H1 (cell line): ENCODE data around the gene LRRTM2. TPM values are rescaled to one million over a fixed set of nuclear protein-coding genes. Genes with fewer than 3 reads are reported as not detected.

ENCODE experiments used
- CTCF ChIA-PET: fragments of 300-600 bp; sonication (Branson Sonifier 250); formaldehyde crosslinking; loops from one replicate; lab custom pipeline; 2021; ENCODE audit not compliant: partially characterized antibody; lab: Charles Lee
- POLR2A ChIA-PET: fragments of 300-600 bp; sonication (Branson Sonifier 250); formaldehyde crosslinking; loops from one replicate; lab custom pipeline; 2021; ENCODE audit warnings: inconsistent platforms; ENCODE audit not compliant: partially characterized antibody; lab: Charles Lee
- DNase-seq, 2 experiments: peaks; one replicate each; pipeline versions ENCODE4 v3.0.0 to v3.0.0-alpha.2; 2010 to 2022; ENCODE audit warnings: low spot score in 2 of 2, low read depth in 1 of 2, mixed read lengths in 1 of 2
- FAIRE-seq: peaks from 2 replicates; lab custom pipeline; 2011; peaks lifted over from hg19 to GRCh38; lab: Jason Lieb, UNC
- H2AFZ ChIP-seq: 2 replicates; pipeline ENCODE4 v1.8.1; 2012; ENCODE audit warnings: low read length, inconsistent platforms
- H2AK5ac ChIP-seq: 2 replicates; pipeline ENCODE4 v1.6.1; 2013; ENCODE audit warnings: low read depth, low read length
- H2BK120ac ChIP-seq: replicated peaks from 2 replicates; pipeline ENCODE3; 2013; ENCODE audit warnings: low read depth, low read length, inconsistent platforms
- H2BK12ac ChIP-seq: 2 replicates; pipeline ENCODE4 v1.6.1; 2013; ENCODE audit warnings: low read depth, low read length
- H2BK15ac ChIP-seq: 2 replicates; pipeline ENCODE4 v1.6.1; 2013; ENCODE audit warnings: low read length
- H2BK20ac ChIP-seq: 2 replicates; pipeline ENCODE4 v1.6.1; 2013; ENCODE audit warnings: low read length
- H2BK5ac ChIP-seq: 2 replicates; pipeline ENCODE4 v1.6.1; 2013; ENCODE audit warnings: low read depth, low read length
- H3K14ac ChIP-seq: 2 replicates; pipeline ENCODE4 v1.6.1; 2013; ENCODE audit warnings: inconsistent platforms; ENCODE audit not compliant: insufficient read length
- H3K18ac ChIP-seq: 2 replicates; pipeline ENCODE4 v1.6.1; 2013; ENCODE audit warnings: low read length; ENCODE audit errors: extremely low read depth
- H3K23ac ChIP-seq: 2 replicates; pipeline ENCODE4 v1.6.1; 2013; ENCODE audit warnings: inconsistent platforms; ENCODE audit not compliant: insufficient read length
- H3K23me2 ChIP-seq: 2 replicates; pipeline ENCODE4 v1.6.1; 2013; ENCODE audit warnings: low read depth, low read length
- H3K27ac ChIP-seq: 2 replicates; pipeline ENCODE4 v1.6.1; 2011; ENCODE audit warnings: low read depth, low read length, inconsistent platforms
- H3K27me3 ChIP-seq, 4 experiments: replicated peaks in 1 of 4; 1 replicate in 1 of 4; 2 replicates in 3 of 4; pipeline versions ENCODE4 v1.6.1 to v1.8.1; 2011 to 2013; ENCODE audit warnings: low read length in 3 of 4, mild to moderate bottlenecking in 3 of 4, inconsistent platforms in 2 of 4, mixed read lengths in 2 of 4, moderate library complexity in 1 of 4; ENCODE audit not compliant: control insufficient read depth in 3 of 4, insufficient read depth in 3 of 4; ENCODE audit errors: extremely low read depth in 1 of 4
- H3K36me3 ChIP-seq, 4 experiments: 2 replicates each; pipeline versions ENCODE4 v1.6.1 to v1.8.1; 2011 to 2013; ENCODE audit warnings: mild to moderate bottlenecking in 4 of 4, low read length in 3 of 4, moderate library complexity in 2 of 4, control low read depth in 1 of 4, inconsistent platforms in 1 of 4; ENCODE audit not compliant: insufficient read depth in 4 of 4, control insufficient read depth in 2 of 4
- H3K4ac ChIP-seq: replicated peaks from 2 replicates; pipeline ENCODE3; 2013; ENCODE audit warnings: low read length, low read depth, mixed read lengths, inconsistent platforms; ENCODE audit not compliant: insufficient read length
- H3K4me1 ChIP-seq, 4 experiments: replicated peaks in 1 of 4; 1 replicate in 1 of 4; 2 replicates in 3 of 4; pipeline versions ENCODE4 v1.6.1 to v1.8.1; 2011 to 2013; ENCODE audit warnings: low read length in 3 of 4, inconsistent platforms in 2 of 4, mixed read lengths in 1 of 4; ENCODE audit not compliant: insufficient read depth in 4 of 4, control insufficient read depth in 3 of 4
- H3K4me2 ChIP-seq, 2 experiments: 2 replicates each; pipeline versions ENCODE4 v1.6.1 to v1.8.1; 2011 to 2013; ENCODE audit warnings: low read depth in 2 of 2, low read length in 2 of 2, control low read depth in 1 of 2, inconsistent platforms in 1 of 2, mild to moderate bottlenecking in 1 of 2; ENCODE audit not compliant: insufficient read depth in 1 of 2
- H3K4me3 ChIP-seq, 4 experiments: fragments of 200-600, 300-600 bp in 1 of 4; sonication (generic), shearing (Covaris generic), sonication (Bioruptor Twin) in 1 of 4; 2 replicates each; pipeline versions ENCODE4 v1.5.1 to v1.8.1; 2011 to 2016; ENCODE audit warnings: low read length in 4 of 4, low read depth in 3 of 4, control low read depth in 2 of 4, inconsistent platforms in 2 of 4, mild to moderate bottlenecking in 2 of 4, mixed read lengths in 1 of 4, moderate library complexity in 1 of 4; ENCODE audit not compliant: insufficient read depth in 2 of 4; ENCODE audit errors: extremely low read depth in 1 of 4
- H3K56ac ChIP-seq: replicated peaks from 2 replicates; pipeline ENCODE3; 2013; ENCODE audit warnings: low read depth, mild to moderate bottlenecking, mixed read lengths, low read length, inconsistent platforms; ENCODE audit not compliant: insufficient read length
- H3K79me1 ChIP-seq: 2 replicates; pipeline ENCODE4 v1.6.1; 2013; ENCODE audit warnings: low read depth, low read length, control low read depth
- H3K79me2 ChIP-seq, 2 experiments: 2 replicates each; pipeline versions ENCODE4 v1.6.1 to v1.8.1; 2012 to 2013; ENCODE audit warnings: low read length in 2 of 2, mild to moderate bottlenecking in 2 of 2, inconsistent platforms in 1 of 2; ENCODE audit not compliant: insufficient read depth in 2 of 2, control insufficient read depth in 1 of 2
- H3K9ac ChIP-seq, 4 experiments: replicated peaks in 1 of 4; 1 replicate in 1 of 4; 2 replicates in 3 of 4; pipeline versions ENCODE4 v1.6.1 to v1.8.1; 2011 to 2013; ENCODE audit warnings: low read depth in 3 of 4, low read length in 3 of 4, control low read depth in 2 of 4, mild to moderate bottlenecking in 2 of 4, moderate library complexity in 2 of 4, inconsistent platforms in 1 of 4; ENCODE audit errors: extremely low read depth in 1 of 4
- H3K9me3 ChIP-seq, 2 experiments: 2 replicates each; pipeline versions ENCODE4 v1.6.1 to v1.8.1; 2012 to 2013; ENCODE audit warnings: mild to moderate bottlenecking in 2 of 2, moderate library complexity in 2 of 2, control low read depth in 1 of 2, inconsistent platforms in 1 of 2, low read depth in 1 of 2, low read length in 1 of 2, mixed read lengths in 1 of 2; ENCODE audit not compliant: insufficient read depth in 2 of 2
- H4K20me1 ChIP-seq, 2 experiments: replicated peaks in 1 of 2; 2 replicates each; pipeline versions ENCODE3 to v1.8.1; 2011 to 2013; ENCODE audit warnings: inconsistent platforms in 2 of 2, low read length in 2 of 2, mild to moderate bottlenecking in 1 of 2; ENCODE audit not compliant: insufficient read depth in 2 of 2, control insufficient read depth in 1 of 2
- H4K5ac ChIP-seq: 2 replicates; pipeline ENCODE4 v1.6.1; 2013; ENCODE audit warnings: low read length, low read depth, mixed read lengths, inconsistent platforms; ENCODE audit not compliant: insufficient read length
- H4K8ac ChIP-seq: 2 replicates; pipeline ENCODE4 v1.8.0; 2013; ENCODE audit warnings: mild to moderate bottlenecking, moderate library complexity, low read length, inconsistent platforms; ENCODE audit not compliant: insufficient read depth; ENCODE audit errors: extremely low read depth
- H4K91ac ChIP-seq: replicated peaks from 2 replicates; pipeline ENCODE3; 2013; ENCODE audit warnings: low read length, mixed read lengths, inconsistent platforms; ENCODE audit not compliant: insufficient read length
- ASH2L ChIP-seq: fragments of 200-600, 300-600 bp; sonication (generic); IDR thresholded peaks from one replicate; pipeline ENCODE4 v1.7.1; 2017; ENCODE audit warnings: low read length
- CTCF ChIP-seq, 3 experiments: IDR thresholded peaks; 1 replicate in 2 of 3; 2 replicates in 1 of 3; pipeline versions ENCODE4 v1.5.1 to v1.6.1; 2011; ENCODE audit warnings: low read length in 3 of 3, mild to moderate bottlenecking in 3 of 3, inconsistent platforms in 2 of 3, low read depth in 1 of 3, moderate library complexity in 1 of 3; ENCODE audit not compliant: insufficient read depth in 1 of 3; ENCODE audit errors: control extremely low read depth in 1 of 3
- EP300 ChIP-seq, 2 experiments: IDR thresholded peaks; 1 replicate in 1 of 2; 2 replicates in 1 of 2; pipeline ENCODE4 v1.6.1; 2011 to 2012; ENCODE audit warnings: low read depth in 2 of 2, low read length in 2 of 2, mild to moderate bottlenecking in 2 of 2, borderline replicate concordance in 1 of 2, inconsistent platforms in 1 of 2, moderate library complexity in 1 of 2
- JUND ChIP-seq: IDR thresholded peaks from 2 replicates; pipeline ENCODE4 v1.6.1; 2011; ENCODE audit warnings: mild to moderate bottlenecking, improper control_type of control experiment, low read length
- SP2 ChIP-seq: IDR thresholded peaks from 2 replicates; pipeline ENCODE4 v1.6.1; 2012; ENCODE audit warnings: mild to moderate bottlenecking, low read length, inconsistent platforms
- WGBS, 2 experiments: shearing (Covaris generic) in 1 of 2; methylation state at CpG; one replicate each; pipeline versions ENCODE4 v1.1.6 to v1.1.7; 2013 to 2015; ENCODE audit warnings: low lambda C conversion rate in 2 of 2, mixed read lengths in 2 of 2, inconsistent platforms in 1 of 2, low coverage in 1 of 2, missing lambda C conversion rate in 1 of 2; ENCODE audit not compliant: insufficient replicate concordance in 2 of 2, insufficient coverage in 1 of 2, insufficient read length in 1 of 2; ENCODE audit errors: extremely low coverage in 1 of 2, missing lambda C conversion rate in 1 of 2; 5-methylcytosine and 5-hydroxymethylcytosine counted together
- polyA plus RNA-seq, 7 experiments: library from polyadenylated mRNA; depleted of rRNA in 3 of 7; stranded (reverse) in 5 of 7; unstranded in 2 of 7; fragments of >200 nt in 5 of 7; fragments of 200-250 nt in 2 of 7; gene quantifications; 1 replicate in 5 of 7; 2 replicates in 1 of 7; 4 replicates in 1 of 7; pipeline versions ENCODE4 v1.2.1 to v1.2.3, GENCODE V29; 2011 to 2013; ENCODE audit warnings: missing spikeins in 2 of 7, mixed read lengths in 2 of 7
- total RNA-seq: library from RNA; stranded (reverse); fragmentation: NEBNext Ultra II Directional; extraction: Animal tissue kit (Norgen Biotek cat#: 25700); gene quantifications from 2 replicates; pipeline ENCODE4 v1.2.1, GENCODE V29; 2021

The LRRTM2 gene
- total and polyA plus RNA-seq, 2 of the 8 experiments (the other 6 are each of a cell fraction or from before 2014, with no cell fraction given): not detected

GRCh38 chr5:138841531-138841930 lies 33.6 kb downstream of the LRRTM2 start:
- no peak for FAIRE-seq
- H3K79me2 ChIP-seq: peaks cover 0 to 88% of the 10 kb centered on the region in 2 experiments; a peak in 2 of 4 replicates

More at GRCh38 chr5:138841531-138841930, 33.6 kb downstream of the LRRTM2 start:
- no peak overlapping the region for H4K8ac ChIP-seq
- H3K9ac ChIP-seq: no peak overlapping the region
- H3K14ac ChIP-seq: no peak overlapping the region
- no peak overlapping the region for H3K18ac ChIP-seq
- no peak overlapping the region for H3K4me3 ChIP-seq
- H2BK120ac ChIP-seq: no peak overlapping the region
- no peak overlapping the region for H2BK20ac ChIP-seq
- H4K91ac ChIP-seq: no peak overlapping the region
- ChIA-PET POLR2A (interaction anchor here (0.6 kb wide), 1 partner anchor 10 kb away, joined by 4 read pairs; no protein-coding TSS in a partner anchor), CTCF (interaction anchor here (1.3 kb wide), 2 partner anchors 12 to 16 kb away, joined by 3 to 4 read pairs; no protein-coding TSS in a partner anchor)
- TF ChIP-seq JUND (no peak), ASH2L (no peak), CTCF (IDR thresholded peaks at IDR 0.05; ENCODE audit: control extremely low read depth in 1 of 3, insufficient read depth in 1 of 3, low read depth in 1 of 3, low read length in 3 of 3) (no peak), EP300 (IDR thresholded peaks at IDR 0.05; ENCODE audit: borderline replicate concordance in 1 of 2, low read depth in 2 of 2, low read length in 2 of 2) (no peak), SP2 (no peak)
- H3K27ac ChIP-seq: no peak overlapping the region
- H3K79me1 ChIP-seq: peaks cover 5% of the 10 kb centered on the region; the same call in 1 of the 2 replicates
- no peak for DNase-seq
- no peak overlapping the region for H3K4me2 ChIP-seq
- H3K36me3 ChIP-seq: no peaks in the 10 kb centered on the region
- H2BK15ac ChIP-seq: no peak overlapping the region
- H3K4me1 ChIP-seq: peaks cover 0 to 13% (median 4%) of the 10 kb centered on the region in 4 experiments; a peak in 5 of 7 replicates
- H3K56ac ChIP-seq: no peak overlapping the region
- no peak overlapping the region for H3K23ac ChIP-seq
- no peak overlapping the region for H2BK5ac ChIP-seq
- H3K9me3 ChIP-seq: no peaks in the 10 kb centered on the region
- no peak overlapping the region for H4K5ac ChIP-seq
- no peaks in the 10 kb centered on the region for H3K23me2 ChIP-seq
- 98% methylated on average over 2 of the region's 2 CpGs; no CpG with 5 or more reads in 1 of the 2 experiments for WGBS, 2 experiments
- H3K4ac ChIP-seq: no peak overlapping the region
- no peak overlapping the region for H2AFZ ChIP-seq
- no peak overlapping the region for H2AK5ac ChIP-seq
- no peak overlapping the region for H2BK12ac ChIP-seq
- H3K27me3 ChIP-seq: no peaks in the 10 kb centered on the region
- H4K20me1 ChIP-seq: no peaks in the 10 kb centered on the region
